IMR-90 (cell line): ENCODE measurements around the gene INPP5A. TPM values are rescaled to one million over a fixed set of nuclear protein-coding genes. Genes with fewer than 3 reads are reported as not detected.

Experiments used
- ATAC-seq: fragments of 200-7000 bp; cut with Tn5 transposase; 2 replicates; pipeline ENCODE4 v1.9.1; 2020; ENCODE audit warnings: low read depth, mild to moderate bottlenecking, moderate library complexity
- BruUV-seq: library from RNA; stranded (reverse); fragments of 400-500 nt; replicated peaks from 2 replicates; lab custom pipeline; 2021; lab: Mats Ljungman, UMichigan
- CTCF ChIA-PET: fragments of 300-600 bp; formaldehyde crosslinking; extraction: SDS; loops from one replicate; lab custom pipeline; 2021; ENCODE audit warnings: antibody characterized with exemption; lab: Yijun Ruan, JAX
- POLR2A ChIA-PET: fragments of 300-600 bp; sonication (Branson Sonifier 250); formaldehyde crosslinking; loops from one replicate; lab custom pipeline; 2022; ENCODE audit warnings: antibody characterized with exemption; ENCODE audit not compliant: unreplicated experiment; lab: Charles Lee
- DNase-seq: peaks from one replicate; pipeline ENCODE4 v3.0.0; 2013
- H2AFZ ChIP-seq: replicated peaks from 2 replicates; pipeline ENCODE3; 2013; ENCODE audit warnings: low read length, mild to moderate bottlenecking; ENCODE audit not compliant: poor library complexity
- H2AK5ac ChIP-seq: 2 replicates; pipeline ENCODE4 v1.6.1; 2013; ENCODE audit warnings: low read depth, low read length, inconsistent platforms
- H2AK9ac ChIP-seq: replicated peaks from 2 replicates; pipeline ENCODE3; 2013; ENCODE audit warnings: mild to moderate bottlenecking, low read depth, low read length, moderate library complexity; ENCODE audit not compliant: poor library complexity
- H2BK120ac ChIP-seq: 2 replicates; pipeline ENCODE4 v1.6.1; 2013; ENCODE audit warnings: low read depth, low read length, inconsistent platforms
- H2BK15ac ChIP-seq: 3 replicates; pipeline ENCODE4 v1.6.1; 2013; ENCODE audit warnings: low read depth, low read length, inconsistent platforms
- H2BK20ac ChIP-seq: 2 replicates; pipeline ENCODE4 v1.6.1; 2013; ENCODE audit warnings: low read depth, mild to moderate bottlenecking, inconsistent platforms, low read length, moderate library complexity
- H2BK5ac ChIP-seq: 2 replicates; pipeline ENCODE4 v1.6.1; 2013; ENCODE audit warnings: mild to moderate bottlenecking, low read depth, low read length, inconsistent platforms; ENCODE audit not compliant: poor library complexity, severe bottlenecking
- H3K14ac ChIP-seq: replicated peaks from 2 replicates; pipeline ENCODE4 v1.6.1; 2013; ENCODE audit warnings: low read depth, low read length, inconsistent platforms
- H3K18ac ChIP-seq: 2 replicates; pipeline ENCODE4 v1.6.1; 2013; ENCODE audit warnings: low read depth, low read length, control low read depth
- H3K23ac ChIP-seq: 2 replicates; pipeline ENCODE4 v1.6.1; 2013; ENCODE audit warnings: low read depth, low read length, inconsistent platforms
- H3K27ac ChIP-seq: 2 replicates; pipeline ENCODE4 v1.5.1; 2013; ENCODE audit warnings: mild to moderate bottlenecking, control low read depth, low read length; ENCODE audit not compliant: insufficient read depth
- H3K27me3 ChIP-seq: 2 replicates; pipeline ENCODE4 v1.6.1; 2013; ENCODE audit warnings: low read length; ENCODE audit not compliant: control insufficient read depth, insufficient read depth
- H3K36me3 ChIP-seq: 2 replicates; pipeline ENCODE4 v1.6.1; 2013; ENCODE audit warnings: low read length, mixed read lengths; ENCODE audit not compliant: control insufficient read depth, insufficient read depth
- H3K4ac ChIP-seq: 2 replicates; pipeline ENCODE4 v1.6.1; 2013; ENCODE audit warnings: low read depth, low read length, inconsistent platforms
- H3K4me1 ChIP-seq: 2 replicates; pipeline ENCODE4 v1.6.1; 2013; ENCODE audit warnings: low read length, mixed read lengths; ENCODE audit not compliant: control insufficient read depth, insufficient read depth
- H3K4me2 ChIP-seq: 2 replicates; pipeline ENCODE4 v1.6.1; 2013; ENCODE audit warnings: low read depth, mild to moderate bottlenecking, control low read depth, low read length, moderate library complexity
- H3K4me3 ChIP-seq: 2 replicates; pipeline ENCODE4 v1.5.1; 2013; ENCODE audit warnings: low read depth, mild to moderate bottlenecking, control low read depth, low read length, moderate library complexity; ENCODE audit not compliant: insufficient read depth
- H3K56ac ChIP-seq: 2 replicates; pipeline ENCODE4 v1.6.1; 2013; ENCODE audit warnings: low read length, inconsistent platforms; ENCODE audit not compliant: insufficient read depth; ENCODE audit errors: extremely low read depth
- H3K79me1 ChIP-seq, 2 experiments: 2 replicates each; pipeline ENCODE4 v1.6.1; 2013; ENCODE audit warnings: low read length in 2 of 2, inconsistent platforms in 1 of 2, low read depth in 1 of 2
- H3K9ac ChIP-seq: 2 replicates; pipeline ENCODE4 v1.6.1; 2013; ENCODE audit warnings: low read depth, low read length, control low read depth
- H3K9me1 ChIP-seq: 2 replicates; pipeline ENCODE4 v1.6.1; 2013; ENCODE audit warnings: low read length, inconsistent platforms; ENCODE audit not compliant: insufficient read depth
- H3K9me3 ChIP-seq: 2 replicates; pipeline ENCODE4 v1.6.1; 2013; ENCODE audit warnings: low read length; ENCODE audit not compliant: control insufficient read depth, insufficient read depth
- H4K20me1 ChIP-seq: 2 replicates; pipeline ENCODE4 v1.6.1; 2013; ENCODE audit warnings: low read length, inconsistent platforms; ENCODE audit not compliant: insufficient read depth
- H4K5ac ChIP-seq: 2 replicates; pipeline ENCODE4 v1.6.1; 2013; ENCODE audit warnings: mild to moderate bottlenecking, low read depth, low read length, control low read depth
- H4K8ac ChIP-seq, 2 experiments: 2 replicates each; pipeline ENCODE4 v1.6.1; 2013; ENCODE audit warnings: low read depth in 2 of 2, low read length in 2 of 2, control low read depth in 1 of 2, inconsistent platforms in 1 of 2
- H4K91ac ChIP-seq: 2 replicates; pipeline ENCODE4 v1.6.1; 2013; ENCODE audit warnings: low read depth, low read length, inconsistent platforms; ENCODE audit not compliant: insufficient read depth
- FOS ChIP-seq: fragments of 150-350 bp; IDR thresholded peaks from 2 replicates; pipeline ENCODE4 v1.6.1; 2016; ENCODE audit warnings: low read depth, low read length
- MAFK ChIP-seq: IDR thresholded peaks from 2 replicates; pipeline ENCODE4 v1.6.1; 2012; ENCODE audit warnings: low read depth, low read length, improper control_type of control experiment
- WGBS, 2 experiments: methylation state at CpG; one replicate each; pipeline versions ENCODE4 v1.1.5 to v1.1.7; 2013; ENCODE audit warnings: missing lambda C conversion rate in 2 of 2; ENCODE audit not compliant: insufficient read length in 1 of 2; ENCODE audit errors: extremely low coverage in 2 of 2; 5-methylcytosine and 5-hydroxymethylcytosine counted together
- dilution Hi-C: fragments of 300-500 bp; cut with HindIII; formaldehyde crosslinking; loops from one replicate; pipeline ENCODE4 v1.14.3; 2018; ENCODE audit warnings: low sequenced_read_pairs; ENCODE audit not compliant: unreplicated experiment
- in situ Hi-C: fragments of 300-500 bp; cut with MboI; formaldehyde crosslinking; loops from 3 replicates; pipeline ENCODE4 v1.14.3; 2019; ENCODE audit warnings: low sequenced_read_pairs, inconsistent platforms, mixed read lengths
- intact Hi-C: fragments of 100-400 bp; cut with micrococcal nuclease; formaldehyde crosslinking; loops from 2 replicates; pipeline ENCODE4 v1.10.0; 2022
- polyA plus RNA-seq, 3 experiments: library from polyadenylated mRNA; depleted of rRNA; stranded (reverse); fragments of >200 nt; gene quantifications; 2 replicates each; pipeline ENCODE4 v1.2.3, GENCODE V29; 2012; ENCODE audit warnings: low replicate concordance in 1 of 3
- total RNA-seq: library from RNA; depleted of rRNA; stranded (reverse); fragments of >200 nt; gene quantifications from 2 replicates; pipeline ENCODE4 v1.2.3, GENCODE V29; 2012
- TF ChIP-seq, protein P1 (sequence below): conservative IDR thresholded peaks from 2 replicates; pipeline ENCODE4 v1.5.1; 2012; ENCODE audit warnings: mild to moderate bottlenecking, low read depth, low read length, improper control_type of control experiment

Gene INPP5A
- total and polyA plus RNA-seq, 2 of the 4 experiments (the other 2 are of a cell fraction) = 21.4 to 36.7 TPM

GRCh38 chr10:132745511-132745910 is 207.9 kb downstream of the INPP5A start:
- Histone ChIP-seq H2BK15ac (no peak overlapping the region), H3K27ac (no peak overlapping the region), H3K27me3 (no peaks in the 10 kb centered on the region), H3K4me2 (no peak overlapping the region), H3K4me3 (no peak overlapping the region), H4K91ac (no peak overlapping the region), H3K56ac (no peak overlapping the region), H2BK5ac (no peak overlapping the region), H2AFZ (no peak overlapping the region), H3K23ac (no peak overlapping the region), H4K8ac (no peak overlapping the region), H3K14ac (no peak overlapping the region), H3K4ac (no peak overlapping the region), H2BK20ac (no peak overlapping the region), H3K18ac (no peak overlapping the region), H3K79me1 (peaks cover 0 to 7% of the 10 kb centered on the region in 2 experiments; a peak in 1 of 4 replicates), H2AK9ac (no peak overlapping the region), H4K20me1 (no peaks in the 10 kb centered on the region; the same call in 1 of the 2 replicates), H3K36me3 (0 out of 2 replicates have a peak, but pooled peaks cover 2% of the 10 kb centered on the region), H3K4me1 (peaks cover 9% of the 10 kb centered on the region), H4K5ac (no peak overlapping the region), H3K9me3 (no peaks in the 10 kb centered on the region), H2BK120ac (no peak overlapping the region), H3K9ac (no peak overlapping the region), H3K9me1 (no peaks in the 10 kb centered on the region), H2AK5ac (no peak overlapping the region)
- WGBS, 2 experiments = 98% methylated on average over 7 of the region's 17 CpGs; no CpG with 5 or more reads in 1 of the 2 experiments
- ChIA-PET POLR2A (no interaction called here), CTCF (no interaction called here)
- in situ Hi-C loops (no loop called here), dilution Hi-C loops (no loop called here), intact Hi-C loops (no loop called here)
- TF ChIP-seq FOS = no peak
- TF ChIP-seq, protein P1, sequence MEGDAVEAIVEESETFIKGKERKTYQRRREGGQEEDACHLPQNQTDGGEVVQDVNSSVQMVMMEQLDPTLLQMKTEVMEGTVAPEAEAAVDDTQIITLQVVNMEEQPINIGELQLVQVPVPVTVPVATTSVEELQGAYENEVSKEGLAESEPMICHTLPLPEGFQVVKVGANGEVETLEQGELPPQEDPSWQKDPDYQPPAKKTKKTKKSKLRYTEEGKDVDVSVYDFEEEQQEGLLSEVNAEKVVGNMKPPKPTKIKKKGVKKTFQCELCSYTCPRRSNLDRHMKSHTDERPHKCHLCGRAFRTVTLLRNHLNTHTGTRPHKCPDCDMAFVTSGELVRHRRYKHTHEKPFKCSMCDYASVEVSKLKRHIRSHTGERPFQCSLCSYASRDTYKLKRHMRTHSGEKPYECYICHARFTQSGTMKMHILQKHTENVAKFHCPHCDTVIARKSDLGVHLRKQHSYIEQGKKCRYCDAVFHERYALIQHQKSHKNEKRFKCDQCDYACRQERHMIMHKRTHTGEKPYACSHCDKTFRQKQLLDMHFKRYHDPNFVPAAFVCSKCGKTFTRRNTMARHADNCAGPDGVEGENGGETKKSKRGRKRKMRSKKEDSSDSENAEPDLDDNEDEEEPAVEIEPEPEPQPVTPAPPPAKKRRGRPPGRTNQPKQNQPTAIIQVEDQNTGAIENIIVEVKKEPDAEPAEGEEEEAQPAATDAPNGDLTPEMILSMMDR = no peak
- no peak for TF ChIP-seq MAFK
- DNase-seq = no peak
- ATAC-seq = no peak
- no TSS peak for BruUV-seq
